ENCODE results near the gene NF2. TPM values are rescaled to one million over a fixed set of nuclear protein-coding genes. Genes with fewer than 3 reads are reported as not detected.

Gene NF2
- polyA plus RNA-seq, 2 donors, result 7.5 to 8.3 TPM

DNA sequence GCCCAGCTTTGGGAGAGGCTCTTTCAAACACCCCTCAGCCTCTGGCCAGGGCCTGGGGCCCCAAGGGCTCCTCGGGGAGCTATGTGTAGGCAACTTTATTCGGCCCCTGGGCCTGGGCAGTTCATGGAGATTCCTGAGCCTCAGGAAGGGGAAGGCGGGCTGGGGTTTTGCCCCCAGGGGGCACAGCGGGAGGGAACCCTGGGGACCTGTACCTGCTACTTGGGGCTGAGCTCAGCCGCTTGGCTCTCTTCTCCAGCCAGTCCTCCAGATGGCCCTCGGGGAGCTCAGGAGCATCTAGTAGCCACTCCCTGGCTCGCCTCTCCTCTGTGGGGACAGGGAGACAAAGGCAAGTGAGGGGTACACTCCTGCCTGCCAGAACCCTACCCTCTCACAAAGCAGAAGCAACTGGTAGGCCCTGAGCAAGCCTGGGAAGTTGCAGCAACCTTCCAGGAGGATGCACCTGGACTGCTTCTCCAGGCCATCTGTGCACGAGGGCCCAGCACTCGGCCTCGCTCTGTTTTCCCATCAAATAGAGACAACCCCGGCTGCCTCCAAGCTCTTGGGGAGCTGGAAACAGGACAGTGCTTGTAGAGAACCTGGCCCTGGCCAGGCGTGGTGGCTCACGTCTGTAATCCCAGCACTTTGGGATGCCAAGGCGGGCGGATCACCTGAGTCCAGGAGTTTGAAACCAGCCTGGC is 134.8 kb downstream of the NF2 start:
- 79 to 90% methylated on average over 14 to 15 of the region's 15 CpGs for WGBS, 2 donors
- peaks cover 0 to 20% of the 10 kb centered on the region in 2 donors for H3K36me3 ChIP-seq (ENCODE audit: control insufficient read depth in 2 of 2, insufficient read depth in 2 of 2, low read length in 1 of 2)

DNA sequence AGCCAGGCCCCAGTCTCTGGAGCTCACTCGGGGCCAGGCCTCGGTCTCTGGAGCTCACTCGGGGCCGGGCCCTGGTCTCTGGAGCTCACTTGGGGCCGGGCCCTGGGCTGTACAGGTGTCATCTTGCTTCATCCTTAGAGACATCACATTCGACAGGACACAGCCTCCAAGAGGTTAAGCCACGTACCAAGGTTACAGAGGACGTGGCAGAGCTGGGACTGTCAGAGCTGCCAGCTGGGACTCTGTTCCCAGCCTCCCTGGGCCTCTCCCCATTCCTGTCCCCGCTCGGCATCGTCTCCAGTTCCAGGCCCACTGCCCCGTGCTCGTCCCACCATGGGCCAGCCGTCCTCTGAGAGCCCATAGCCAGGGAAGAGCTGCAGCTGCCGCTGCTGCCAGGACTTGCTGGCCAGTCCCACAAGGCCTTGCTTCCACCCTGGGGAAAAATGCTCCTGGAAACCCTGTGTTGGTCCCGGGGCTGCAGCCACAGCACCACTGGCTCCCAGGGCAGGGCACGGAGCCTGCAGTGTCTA is 136.0 kb downstream of the NF2 start:
- 89 to 91% methylated on average over 17 of the region's 17 CpGs for WGBS, 2 donors
- H3K9me3 ChIP-seq (ENCODE audit: control insufficient read depth in 2 of 2, insufficient read depth in 1 of 2, low read depth in 1 of 2, low read length in 1 of 2), result no peaks in the 10 kb centered on the region
- H3K36me3 ChIP-seq (ENCODE audit: control insufficient read depth in 2 of 2, insufficient read depth in 2 of 2, low read length in 1 of 2), result peaks cover 0 to 15% of the 10 kb centered on the region in 2 donors
- H3K4me1 ChIP-seq (ENCODE audit: control insufficient read depth in 2 of 2, insufficient read depth in 2 of 2, low read length in 1 of 2), result peaks cover 4 to 9% of the 10 kb centered on the region in 2 donors
- no peak overlapping the region for H3K27ac ChIP-seq (ENCODE audit: low read depth in 2 of 2, low read length in 1 of 2)
- no peaks in the 10 kb centered on the region for H3K27me3 ChIP-seq (ENCODE audit: control insufficient read depth in 1 of 2, insufficient read depth in 2 of 2, low read length in 2 of 2)
- H3K4me3 ChIP-seq (ENCODE audit: low read depth in 1 of 2, low read length in 2 of 2), result no peak overlapping the region

More for the DNA sequence above, 134.8 kb downstream of the NF2 start:
- Histone ChIP-seq H3K4me1 (ENCODE audit: control insufficient read depth in 2 of 2, insufficient read depth in 2 of 2, low read length in 1 of 2) (peaks cover 8 to 16% of the 10 kb centered on the region in 2 donors), H3K27me3 (ENCODE audit: control insufficient read depth in 1 of 2, insufficient read depth in 2 of 2, low read length in 2 of 2) (no peaks in the 10 kb centered on the region), H3K9me3 (ENCODE audit: control insufficient read depth in 2 of 2, insufficient read depth in 1 of 2, low read depth in 1 of 2, low read length in 1 of 2) (no peaks in the 10 kb centered on the region), H3K27ac (ENCODE audit: low read depth in 2 of 2, low read length in 1 of 2) (no peak overlapping the region), H3K4me3 (ENCODE audit: low read depth in 1 of 2, low read length in 2 of 2) (no peak overlapping the region)

DNA sequence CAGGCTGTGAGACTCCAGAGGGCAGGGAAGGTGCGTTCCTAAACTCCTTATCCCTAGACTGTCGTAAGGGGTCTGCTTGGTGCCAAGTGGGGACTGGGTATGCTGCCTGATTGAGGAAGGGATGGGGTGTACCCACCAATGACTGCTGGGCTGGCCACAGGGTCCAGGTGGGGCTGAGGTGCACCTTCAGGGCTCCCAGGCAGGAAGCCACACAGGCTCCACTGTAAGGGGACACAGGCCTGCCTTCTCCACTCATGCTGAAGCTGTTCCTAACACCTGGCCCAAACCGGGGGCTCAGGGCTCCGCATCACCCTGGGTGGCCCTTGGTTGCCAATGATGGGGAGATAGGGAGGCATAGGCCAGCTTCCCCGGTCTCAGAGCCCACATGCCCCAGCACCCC is 136.8 kb downstream of the NF2 start:
- Histone ChIP-seq H3K27me3 (ENCODE audit: control insufficient read depth in 1 of 2, insufficient read depth in 2 of 2, low read length in 2 of 2) (no peaks in the 10 kb centered on the region), H3K27ac (ENCODE audit: low read depth in 2 of 2, low read length in 1 of 2) (no peak overlapping the region), H3K36me3 (ENCODE audit: control insufficient read depth in 2 of 2, insufficient read depth in 2 of 2, low read length in 1 of 2) (peaks cover 0 to 16% of the 10 kb centered on the region in 2 donors), H3K4me1 (ENCODE audit: control insufficient read depth in 2 of 2, insufficient read depth in 2 of 2, low read length in 1 of 2) (peaks cover 6 to 11% of the 10 kb centered on the region in 2 donors), H3K9me3 (ENCODE audit: control insufficient read depth in 2 of 2, insufficient read depth in 1 of 2, low read depth in 1 of 2, low read length in 1 of 2) (no peaks in the 10 kb centered on the region), H3K4me3 (ENCODE audit: low read depth in 1 of 2, low read length in 2 of 2) (no peak overlapping the region)
- WGBS, 2 donors, result 95 to 96% methylated on average over 5 of the region's 5 CpGs

DNA sequence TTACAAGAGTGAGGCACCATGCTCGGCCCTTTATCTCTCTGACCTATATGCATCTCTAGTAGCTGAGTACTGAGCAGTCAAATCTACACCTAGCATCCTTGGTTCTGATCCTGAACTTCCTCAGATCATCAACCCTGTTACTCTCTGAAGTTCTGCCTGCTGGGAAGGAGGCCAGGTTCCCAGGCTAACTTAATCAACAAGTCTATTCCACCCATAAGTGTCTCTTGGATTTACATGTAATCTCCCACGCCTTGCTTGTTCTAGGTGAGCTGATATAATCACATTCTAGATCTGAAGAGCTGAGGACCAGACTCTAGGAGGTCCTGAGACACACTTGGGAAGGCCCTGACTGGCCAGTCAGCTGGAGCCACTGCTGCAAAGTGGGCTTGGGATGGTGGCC is 138.5 kb downstream of the NF2 start:
- H3K4me1 ChIP-seq (ENCODE audit: control insufficient read depth in 2 of 2, insufficient read depth in 2 of 2, low read length in 1 of 2), result peaks cover 7 to 16% of the 10 kb centered on the region in 2 donors
- no peaks in the 10 kb centered on the region for H3K27me3 ChIP-seq (ENCODE audit: control insufficient read depth in 1 of 2, insufficient read depth in 2 of 2, low read length in 2 of 2)
- WGBS, 2 donors, result 73 to 84% methylated on average over 2 of the region's 2 CpGs
- no peak overlapping the region for H3K27ac ChIP-seq (ENCODE audit: low read depth in 2 of 2, low read length in 1 of 2)
- H3K4me3 ChIP-seq (ENCODE audit: low read depth in 1 of 2, low read length in 2 of 2), result no peak overlapping the region
- no peaks in the 10 kb centered on the region for H3K9me3 ChIP-seq (ENCODE audit: control insufficient read depth in 2 of 2, insufficient read depth in 1 of 2, low read depth in 1 of 2, low read length in 1 of 2)
- peaks cover 0 to 17% of the 10 kb centered on the region in 2 donors for H3K36me3 ChIP-seq (ENCODE audit: control insufficient read depth in 2 of 2, insufficient read depth in 2 of 2, low read length in 1 of 2)

DNA sequence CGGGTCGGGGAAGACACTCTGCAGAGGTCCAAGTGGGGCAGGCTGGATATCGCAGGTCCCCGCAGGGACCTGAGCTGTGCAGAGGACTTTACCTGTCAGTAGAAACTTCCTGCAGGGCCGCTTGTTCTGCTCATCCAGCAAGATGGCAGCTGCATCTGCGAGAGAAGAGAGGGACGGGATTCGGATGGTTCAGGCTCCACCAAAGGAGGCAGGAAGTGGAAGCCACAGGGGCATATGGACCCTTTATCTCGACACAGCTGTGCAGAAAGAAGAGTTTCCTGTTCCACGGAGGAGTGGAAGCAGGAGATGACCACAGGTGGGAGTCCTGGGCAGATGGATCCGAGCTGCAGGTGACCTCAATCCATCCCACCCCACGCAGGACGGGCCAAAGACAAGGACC is 138.9 kb downstream of the NF2 start:
- peaks cover 7 to 18% of the 10 kb centered on the region in 2 donors for H3K4me1 ChIP-seq (ENCODE audit: control insufficient read depth in 2 of 2, insufficient read depth in 2 of 2, low read length in 1 of 2)
- no peaks in the 10 kb centered on the region for H3K9me3 ChIP-seq (ENCODE audit: control insufficient read depth in 2 of 2, insufficient read depth in 1 of 2, low read depth in 1 of 2, low read length in 1 of 2)
- 80 to 82% methylated on average over 13 of the region's 13 CpGs for WGBS, 2 donors
- no peak overlapping the region for H3K27ac ChIP-seq (ENCODE audit: low read depth in 2 of 2, low read length in 1 of 2)
- peaks cover under 1 to 17% of the 10 kb centered on the region in 2 donors for H3K36me3 ChIP-seq (ENCODE audit: control insufficient read depth in 2 of 2, insufficient read depth in 2 of 2, low read length in 1 of 2)
- no peak overlapping the region for H3K4me3 ChIP-seq (ENCODE audit: low read depth in 1 of 2, low read length in 2 of 2)
- H3K27me3 ChIP-seq (ENCODE audit: control insufficient read depth in 1 of 2, insufficient read depth in 2 of 2, low read length in 2 of 2), result no peaks in the 10 kb centered on the region

DNA sequence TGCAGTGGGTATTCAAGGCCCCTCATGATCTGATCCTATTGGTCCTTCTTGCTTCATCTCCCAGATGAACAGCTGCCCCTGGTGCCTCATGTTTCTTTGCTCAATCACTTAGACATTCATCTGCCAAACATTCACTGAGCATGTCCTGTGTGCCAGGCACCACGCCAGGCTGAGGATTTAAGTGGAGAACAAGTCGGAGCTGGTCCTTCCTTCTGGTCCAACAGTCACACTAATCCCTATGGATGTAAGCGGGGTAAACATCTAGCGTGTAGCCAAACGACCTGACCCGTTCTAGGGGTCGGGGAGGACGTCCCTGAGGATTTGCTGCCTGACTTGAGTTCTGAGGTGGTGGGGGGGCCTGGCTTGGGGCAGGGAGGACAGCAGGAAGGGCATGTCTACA is 141.5 kb downstream of the NF2 start:
- Histone ChIP-seq H3K4me1 (ENCODE audit: control insufficient read depth in 2 of 2, insufficient read depth in 2 of 2, low read length in 1 of 2) (peaks cover 7 to 32% of the 10 kb centered on the region in 2 donors), H3K27ac (ENCODE audit: low read depth in 2 of 2, low read length in 1 of 2) (no peak overlapping the region), H3K36me3 (ENCODE audit: control insufficient read depth in 2 of 2, insufficient read depth in 2 of 2, low read length in 1 of 2) (peaks cover 6 to 13% of the 10 kb centered on the region in 2 donors), H3K4me3 (ENCODE audit: low read depth in 1 of 2, low read length in 2 of 2) (no peak overlapping the region), H3K9me3 (ENCODE audit: control insufficient read depth in 2 of 2, insufficient read depth in 1 of 2, low read depth in 1 of 2, low read length in 1 of 2) (no peaks in the 10 kb centered on the region), H3K27me3 (ENCODE audit: control insufficient read depth in 1 of 2, insufficient read depth in 2 of 2, low read length in 2 of 2) (no peaks in the 10 kb centered on the region)
- 28 to 52% methylated on average over 8 of the region's 8 CpGs for WGBS, 2 donors

DNA sequence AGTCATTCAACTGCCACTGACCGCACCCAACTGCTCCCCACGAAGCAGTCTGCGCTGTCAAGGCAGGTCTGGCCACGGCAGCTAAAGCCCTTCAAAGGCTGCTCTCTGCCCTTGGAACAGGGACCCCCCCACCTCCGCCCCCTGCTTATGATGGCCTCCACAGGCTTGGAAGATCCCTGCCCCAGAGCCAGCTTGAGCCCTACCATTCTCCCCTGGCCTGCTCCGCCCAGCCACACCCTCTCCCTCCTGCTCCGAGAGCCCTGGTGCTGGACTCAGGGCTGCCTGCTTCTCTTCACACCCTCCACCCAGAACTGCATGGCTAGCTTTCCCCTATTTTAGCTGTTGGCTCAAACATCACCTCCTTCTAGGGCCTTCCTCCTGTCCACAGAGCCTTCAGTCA is 144.4 kb downstream of the NF2 start:
- WGBS, 2 donors, result 75 to 85% methylated on average over 7 of the region's 7 CpGs
- Histone ChIP-seq H3K27ac (ENCODE audit: low read depth in 2 of 2, low read length in 1 of 2) (peak overlapping the region; percentile 78 to 91), H3K9me3 (ENCODE audit: control insufficient read depth in 2 of 2, insufficient read depth in 1 of 2, low read depth in 1 of 2, low read length in 1 of 2) (no peaks in the 10 kb centered on the region), H3K36me3 (ENCODE audit: control insufficient read depth in 2 of 2, insufficient read depth in 2 of 2, low read length in 1 of 2) (peaks cover 6 to 12% of the 10 kb centered on the region in 2 donors), H3K4me3 (ENCODE audit: low read depth in 1 of 2, low read length in 2 of 2) (peak overlapping the region in 1 of 2 donors; percentile 10), H3K4me1 (ENCODE audit: control insufficient read depth in 2 of 2, insufficient read depth in 2 of 2, low read length in 1 of 2) (peaks cover 3 to 28% of the 10 kb centered on the region in 2 donors), H3K27me3 (ENCODE audit: control insufficient read depth in 1 of 2, insufficient read depth in 2 of 2, low read length in 2 of 2) (no peaks in the 10 kb centered on the region)

Other genes with a start within 250 kb of the NF2 start
- gene AP1B1, start 215.1 kb upstream of the NF2 start, polyA plus RNA-seq, result 10 to 100 TPM; 32.0 to 44.6 TPM
- gene RFPL1, start 165.1 kb upstream of the NF2 start, polyA plus RNA-seq, result under 1 TPM in 1 of 2 donors, not detected in 1; 0.04 TPM
- gene NEFH, start 123.4 kb upstream of the NF2 start, polyA plus RNA-seq, result under 1 TPM; 0.16 to 0.42 TPM
- 10 to 100 TPM; 11.7 to 15.5 TPM for gene THOC5, start 49.9 kb upstream of the NF2 start, polyA plus RNA-seq
- 10 to 100 TPM; 20.2 to 21.5 TPM for gene NIPSNAP1, start 22.5 kb upstream of the NF2 start, polyA plus RNA-seq
- under 1 TPM; 0.04 TPM for gene CABP7, start 116.4 kb downstream of the NF2 start, polyA plus RNA-seq
- gene ZMAT5, start 163.4 kb downstream of the NF2 start, polyA plus RNA-seq, result 10 to 100 TPM; 20.3 to 31.2 TPM
- gene UQCR10, start 163.7 kb downstream of the NF2 start, polyA plus RNA-seq, result 100 to 1,000 TPM; 171 to 204 TPM
- gene ASCC2, start 234.6 kb downstream of the NF2 start, polyA plus RNA-seq, result 100 to 1,000 TPM in 1 of 2 donors, 10 to 100 TPM in 1; 61.3 to 142 TPM